Measurements from ENCODE around the gene TTC1. TPM values are rescaled to one million over a fixed set of nuclear protein-coding genes. Genes with fewer than 3 reads are reported as not detected.

TTC1 gene
- total and polyA plus RNA-seq, 9 of the 15 experiments (the other 6 are each of a cell fraction or from before 2014, with no cell fraction given) = 51.9 to 173 (median 87.7) TPM

- Histone ChIP-seq H3K4me1 (replicated peaks in 1 of 2; ENCODE audit: control insufficient read depth in 2 of 2, insufficient read depth in 2 of 2, low read length in 2 of 2) (peaks cover 0 to under 1% of the 10 kb centered on the region in 2 experiments; a peak in 2 of 5 replicates), H3K9ac (ENCODE audit: insufficient read depth in 1 of 2, low read depth in 2 of 2, low read length in 2 of 2) (no peak overlapping the region), H3K79me2 (ENCODE audit: control insufficient read depth, insufficient read depth, low read length) (no peaks in the 10 kb centered on the region), H3K9me3 (replicated peaks; ENCODE audit: control insufficient read depth, insufficient read depth, low read depth, low read length) (no peaks in the 10 kb centered on the region), H2AFZ (ENCODE audit: low read depth, low read length) (no peak overlapping the region), H4K20me1 (replicated peaks; ENCODE audit: control insufficient read depth, insufficient read depth, low read length) (no peaks in the 10 kb centered on the region), H3K36me3 (ENCODE audit: control insufficient read depth, insufficient read depth, low read length) (peaks cover 11% of the 10 kb centered on the region), H3K4me2 (ENCODE audit: insufficient read depth, low read length) (no peak overlapping the region), H3K9me1 (ENCODE audit: control insufficient read depth, insufficient read depth, low read length) (no peaks in the 10 kb centered on the region), H3K4me3 (no peak overlapping the region), H3K27me3 (ENCODE audit: control insufficient read depth in 2 of 2, insufficient read depth in 2 of 2, low read length in 2 of 2) (no peaks in the 10 kb centered on the region), H3K27ac (ENCODE audit: extremely low read depth, low read depth, low read length) (no peak overlapping the region)
- no peak for DNase-seq (ENCODE audit: extremely low read depth in 1 of 4, low spot score in 3 of 4)
- no peak for FAIRE-seq
- POLR2A ChIA-PET = no interaction called here
- no peak for TF ChIP-seq PREB (CRISPR knock-in tag; IDR thresholded peaks at IDR 0.05)
- no peak for TF ChIP-seq RBBP5 (IDR thresholded peaks at IDR 0.05; ENCODE audit: borderline replicate concordance, insufficient read depth, low read length, poor library complexity, severe bottlenecking)
- no peak for TF ChIP-seq TGIF2 (CRISPR knock-in tag; IDR thresholded peaks at IDR 0.05)
- no peak for TF ChIP-seq ELF1 (tag; IDR thresholded peaks at IDR 0.05)
- no peak for TF ChIP-seq HDAC3 (IDR thresholded peaks at IDR 0.05; ENCODE audit: borderline replicate concordance, partially characterized antibody)
- TF ChIP-seq ZNF134 (CRISPR knock-in tag; conservative IDR thresholded peaks at IDR 0.05) = no peak
- BruUV-seq (replicated peaks) = no TSS peak
- ATAC-seq = no peak
- CTCF ChIA-PET (ENCODE audit: low intra/inter-chr PET ratio) = no interaction called here
- intact Hi-C loops (cut with micrococcal nuclease) (no loop called here), in situ Hi-C loops (cut with MboI) (no loop called here)
Observed at GRCh38 chr5:160075073-160075472, 66.1 kb downstream of the TTC1 start.

Data from K562 (cell line).